ENCODE measurements around the gene IFITM5.
"Not testable (repeated sequence)": the region's sequence is repeated elsewhere in the genome, so short reads cannot be mapped to it uniquely, and the experiment has no call there.

The IFITM5 gene

DNA sequence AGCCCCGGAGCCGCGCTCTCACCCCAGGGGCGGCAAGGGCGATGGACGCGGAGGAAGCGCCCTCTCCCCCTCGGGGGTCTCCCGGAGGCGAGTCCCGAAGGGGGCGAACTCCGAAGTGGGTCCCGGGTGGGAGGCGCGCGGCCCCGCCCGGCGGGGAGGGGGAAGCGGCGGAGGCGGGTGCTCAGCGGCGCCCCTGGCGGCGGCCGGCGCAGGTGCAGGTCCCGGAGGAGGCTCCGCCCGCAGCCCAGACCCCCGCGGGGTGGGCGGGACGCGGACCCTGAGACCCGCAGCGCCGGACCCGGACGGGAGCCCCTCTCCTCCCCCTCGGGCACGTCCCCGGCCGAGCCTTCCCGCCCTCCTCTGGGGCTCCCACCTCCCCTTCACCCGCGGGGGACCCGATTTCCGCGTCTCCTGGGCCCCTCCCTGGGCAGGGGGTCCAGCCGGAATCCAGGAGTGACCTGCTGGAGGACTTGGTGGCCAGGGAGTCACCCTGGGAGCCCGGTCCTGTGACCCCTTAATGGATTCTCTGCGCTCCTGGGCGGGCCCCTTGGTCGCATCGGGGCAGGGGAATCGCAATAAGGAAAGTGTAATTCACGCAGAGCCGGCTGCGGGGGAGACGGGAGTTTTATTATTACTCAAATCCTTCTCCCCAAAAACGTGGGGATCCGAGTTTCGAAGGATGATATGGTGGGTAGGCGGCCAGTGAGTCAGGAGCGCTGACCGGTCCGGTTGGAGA is 11.9 kb upstream of the IFITM5 start:
- DNase-seq, result not testable (repeated sequence)

GRCh38 chr11:309979-310572 is 10.8 kb upstream of the IFITM5 start:
- DNase-seq, result not testable (repeated sequence)

DNA sequence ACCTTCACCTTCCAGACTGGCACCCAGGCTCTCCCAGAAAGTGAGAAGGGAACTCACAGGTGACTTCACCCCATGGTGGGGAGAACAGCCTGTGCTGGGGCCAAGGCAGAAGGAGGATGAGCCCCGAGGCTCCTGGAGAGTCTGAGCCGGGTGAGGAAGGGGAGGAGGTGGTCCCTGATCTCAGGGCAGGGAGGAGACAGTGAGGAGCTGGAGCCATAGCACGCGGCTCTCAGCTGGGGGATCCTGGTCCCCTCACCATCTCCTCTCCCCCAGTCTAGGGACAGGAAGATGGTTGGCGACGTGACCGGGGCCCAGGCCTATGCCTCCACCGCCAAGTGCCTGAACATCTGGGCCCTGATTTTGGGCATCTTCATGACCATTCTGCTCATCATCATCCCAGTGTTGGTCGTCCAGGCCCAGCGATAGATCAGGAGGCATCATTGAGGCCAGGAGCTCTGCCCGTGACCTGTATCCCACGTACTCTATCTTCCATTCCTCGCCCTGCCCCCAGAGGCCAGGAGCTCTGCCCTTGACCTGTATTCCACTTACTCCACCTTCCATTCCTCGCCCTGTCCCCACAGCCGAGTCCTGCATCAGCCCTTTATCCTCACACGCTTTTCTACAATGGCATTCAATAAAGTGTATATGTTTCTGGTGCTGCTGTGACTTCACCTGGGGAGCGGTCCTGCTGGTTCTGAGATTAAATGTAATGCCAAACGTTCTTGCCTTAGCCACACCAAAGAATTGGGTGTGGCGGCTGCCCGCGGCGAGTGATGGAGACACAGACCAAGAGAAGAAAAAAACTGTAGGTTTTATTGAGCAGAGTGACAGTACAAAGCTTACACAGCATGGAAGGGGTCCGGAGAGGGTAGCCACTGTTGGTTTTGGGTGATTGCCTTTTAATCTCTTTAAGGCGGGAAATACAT is 9.7 kb upstream of the IFITM5 start:
- DNase-seq, result not testable (repeated sequence)

DNA sequence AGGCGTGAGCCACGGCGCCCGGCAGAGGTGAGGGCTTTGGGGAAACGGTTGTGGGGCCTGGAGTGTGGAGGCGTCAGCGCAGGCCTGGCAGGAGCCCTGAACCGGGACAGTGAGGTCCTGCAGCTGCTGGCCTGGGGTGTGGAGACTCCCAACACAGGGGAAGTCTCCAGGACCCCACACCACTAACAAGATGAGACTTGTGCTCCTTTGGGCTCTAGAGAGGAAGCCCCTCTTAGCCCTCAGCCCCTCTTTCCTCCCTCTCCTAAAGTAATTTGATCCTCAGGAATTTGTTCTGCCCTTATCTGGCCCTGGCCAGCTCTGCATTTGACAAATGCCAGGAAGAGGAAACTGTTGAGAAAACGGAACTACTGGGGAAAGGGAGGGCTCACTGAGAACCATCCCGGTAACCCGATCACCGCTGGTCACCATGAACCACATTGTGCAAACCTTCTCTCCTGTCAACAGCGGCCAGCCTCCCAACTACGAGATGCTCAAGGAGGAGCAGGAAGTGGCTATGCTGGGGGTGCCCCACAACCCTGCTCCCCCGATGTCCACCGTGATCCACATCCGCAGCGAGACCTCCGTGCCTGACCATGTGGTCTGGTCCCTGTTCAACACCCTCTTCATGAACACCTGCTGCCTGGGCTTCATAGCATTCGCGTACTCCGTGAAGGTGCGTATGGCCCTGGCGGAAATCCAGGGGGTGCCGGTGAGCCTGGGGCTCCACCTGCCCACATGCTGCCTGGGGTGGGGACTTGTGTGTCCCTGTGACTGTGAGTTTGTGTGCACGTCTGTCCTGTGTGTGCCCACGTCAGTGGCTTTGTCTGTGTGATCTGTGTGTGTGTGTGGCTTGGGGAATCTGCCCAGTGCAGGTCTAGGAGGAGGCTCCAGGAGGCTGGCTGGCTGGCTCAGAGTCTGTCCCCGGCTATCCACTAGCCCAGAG is 8.7 kb upstream of the IFITM5 start, which contains the start of gene IFITM2:
Gene IFITM2 (plus strand): TSS at position 51 of the 943 bp plus-strand sequence. CDS start 377 bp downstream, at position 428.
- peak; percentile 34 for DNase-seq

DNA sequence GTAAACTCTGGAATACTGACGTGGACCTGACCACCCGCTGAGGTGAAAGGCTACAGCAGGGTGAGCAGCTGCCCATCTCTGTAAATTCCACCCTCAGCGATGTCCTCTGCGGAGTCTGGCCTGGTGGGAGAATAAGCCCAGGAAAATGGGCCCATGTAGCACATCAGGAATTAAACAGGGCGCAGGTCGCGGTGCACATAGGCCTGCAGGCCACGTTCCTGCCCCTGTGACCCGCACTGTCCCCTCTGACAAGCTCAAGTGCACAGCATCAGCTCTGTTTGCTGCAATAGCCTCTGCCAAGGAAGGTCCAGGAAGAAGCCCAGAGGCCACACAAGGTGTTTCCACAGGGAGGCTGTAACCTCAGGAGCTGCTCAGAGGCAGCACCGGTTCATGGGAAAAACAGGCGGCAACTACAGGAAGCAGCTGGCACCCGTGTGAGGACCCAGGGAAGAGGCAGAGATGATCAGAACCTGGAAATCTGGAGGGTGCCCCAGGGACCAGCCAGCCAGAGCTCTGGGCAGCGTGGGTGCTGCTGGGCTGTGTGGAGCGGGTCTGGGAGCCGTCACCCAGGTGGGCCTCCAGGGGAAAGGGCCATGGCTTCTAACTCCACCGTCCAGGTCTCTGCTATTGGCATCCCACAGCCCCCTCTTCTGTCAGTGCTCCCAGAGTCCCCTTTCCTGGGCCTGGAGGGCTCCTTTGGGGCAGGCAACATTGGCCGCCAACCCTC is 7.5 kb upstream of the IFITM5 start:
- no peak for DNase-seq

GRCh38 chr11:305844-306211 is 6.5 kb upstream of the IFITM5 start:
- no peak for DNase-seq

- peak; percentile 53 for DNase-seq
Observed at GRCh38 chr11:304915-305843, 5.9 kb upstream of the IFITM5 start.

- DNase-seq, result no peak
Observed at GRCh38 chr11:304061-304506, 4.8 kb upstream of the IFITM5 start.

DNA sequence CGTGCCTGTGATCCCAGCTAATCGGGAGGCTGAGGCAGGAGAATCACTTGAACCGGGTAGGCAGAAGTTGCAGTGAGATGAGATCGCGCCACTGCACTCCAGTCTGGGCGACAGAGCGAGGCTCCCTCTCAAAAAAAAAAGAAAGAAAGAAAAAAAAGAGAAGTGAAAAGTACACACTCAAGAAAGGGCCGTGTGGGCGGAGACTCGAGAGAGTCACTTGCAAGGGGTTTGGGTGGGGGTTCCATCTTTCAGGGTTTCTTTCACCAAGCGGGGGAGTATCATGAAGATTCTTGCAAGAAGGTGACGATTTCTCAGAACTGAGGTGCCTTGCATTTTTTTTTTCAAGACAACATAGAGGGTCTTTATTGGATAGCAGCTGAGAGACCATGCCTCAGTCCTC is 4.0 kb upstream of the IFITM5 start:
- DNase-seq, result no peak

- no peak for DNase-seq
Observed at GRCh38 chr11:299951-300735, 817 bp upstream of the IFITM5 start.

DNA sequence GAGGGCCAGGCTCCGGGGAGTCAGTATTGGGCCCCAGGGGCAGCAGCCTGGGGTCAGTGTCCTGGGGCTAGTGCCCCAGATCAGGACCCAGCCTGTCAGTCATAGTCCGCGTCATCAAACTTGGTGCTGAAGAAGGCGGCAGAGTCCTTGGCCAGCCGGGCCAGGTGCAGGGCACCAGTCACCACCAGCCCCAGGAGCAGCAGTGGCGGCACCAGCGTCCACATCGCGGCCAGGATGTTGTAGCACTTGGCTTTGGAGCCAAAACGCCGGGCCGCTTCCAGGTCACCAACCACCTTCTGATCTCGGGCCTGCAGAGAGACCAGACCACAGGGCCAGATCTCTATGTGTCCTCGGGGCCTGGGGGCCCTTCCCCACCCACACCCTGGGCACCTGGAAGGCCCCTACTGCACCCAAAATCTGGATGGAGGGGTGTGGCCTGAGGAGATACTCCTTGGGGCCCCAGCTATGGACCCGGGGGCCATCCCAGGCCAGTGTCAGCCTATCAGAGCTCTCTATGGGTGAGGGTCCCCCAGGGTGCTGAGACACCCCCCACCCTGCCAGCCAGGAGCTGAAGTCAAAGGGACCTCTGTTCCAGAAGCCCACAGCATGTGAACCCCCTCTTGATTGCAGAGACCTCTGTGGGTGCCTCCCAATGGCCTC is 790 bp downstream of the IFITM5 start:
- DNase-seq, result no peak

DNA sequence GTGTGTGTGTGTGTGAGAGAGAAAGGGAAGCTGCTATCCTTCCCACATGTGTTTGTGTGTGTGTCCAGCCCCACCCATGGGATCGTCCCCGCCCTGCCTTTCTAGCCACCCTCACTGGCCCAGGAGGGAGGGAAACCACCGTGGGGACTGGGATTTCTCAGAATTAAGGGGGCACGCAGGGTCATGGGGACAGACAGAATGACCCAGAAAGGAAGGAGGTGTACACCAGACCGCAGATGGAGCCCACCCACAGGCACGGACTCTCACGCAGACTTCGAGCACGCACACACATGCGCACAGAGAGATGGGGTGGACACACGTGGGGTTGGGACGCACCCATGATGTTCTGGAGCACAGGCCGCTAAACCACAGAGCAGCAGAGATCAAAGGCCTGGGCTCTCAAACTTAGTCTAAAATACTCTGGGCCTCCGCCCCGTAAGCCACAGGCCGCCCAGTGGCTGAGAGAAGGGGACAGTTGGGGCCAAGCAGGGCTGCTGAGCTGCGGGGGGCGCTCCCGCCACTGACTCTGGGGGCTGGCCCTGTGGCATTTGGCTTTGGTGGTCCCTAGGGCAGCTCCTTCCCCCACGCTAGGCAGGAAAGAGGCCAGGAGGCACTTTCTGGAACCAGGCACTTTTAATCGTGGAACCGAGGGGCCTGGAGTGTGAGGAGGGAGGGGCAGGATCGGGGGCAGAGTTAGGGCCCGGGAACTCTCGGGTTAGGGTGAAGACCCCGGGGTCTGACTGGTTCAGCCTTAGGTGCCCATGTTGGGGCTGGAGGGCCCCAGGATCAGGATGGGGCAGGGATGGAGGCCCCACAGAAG is 1.5 kb downstream of the IFITM5 start:
- DNase-seq, result no peak

- DNase-seq, result no peak
Observed at GRCh38 chr11:297051-297585, 2.2 kb downstream of the IFITM5 start.

GRCh38 chr11:296171-297050 is 2.9 kb downstream of the IFITM5 start:
- DNase-seq, result no peak

DNA sequence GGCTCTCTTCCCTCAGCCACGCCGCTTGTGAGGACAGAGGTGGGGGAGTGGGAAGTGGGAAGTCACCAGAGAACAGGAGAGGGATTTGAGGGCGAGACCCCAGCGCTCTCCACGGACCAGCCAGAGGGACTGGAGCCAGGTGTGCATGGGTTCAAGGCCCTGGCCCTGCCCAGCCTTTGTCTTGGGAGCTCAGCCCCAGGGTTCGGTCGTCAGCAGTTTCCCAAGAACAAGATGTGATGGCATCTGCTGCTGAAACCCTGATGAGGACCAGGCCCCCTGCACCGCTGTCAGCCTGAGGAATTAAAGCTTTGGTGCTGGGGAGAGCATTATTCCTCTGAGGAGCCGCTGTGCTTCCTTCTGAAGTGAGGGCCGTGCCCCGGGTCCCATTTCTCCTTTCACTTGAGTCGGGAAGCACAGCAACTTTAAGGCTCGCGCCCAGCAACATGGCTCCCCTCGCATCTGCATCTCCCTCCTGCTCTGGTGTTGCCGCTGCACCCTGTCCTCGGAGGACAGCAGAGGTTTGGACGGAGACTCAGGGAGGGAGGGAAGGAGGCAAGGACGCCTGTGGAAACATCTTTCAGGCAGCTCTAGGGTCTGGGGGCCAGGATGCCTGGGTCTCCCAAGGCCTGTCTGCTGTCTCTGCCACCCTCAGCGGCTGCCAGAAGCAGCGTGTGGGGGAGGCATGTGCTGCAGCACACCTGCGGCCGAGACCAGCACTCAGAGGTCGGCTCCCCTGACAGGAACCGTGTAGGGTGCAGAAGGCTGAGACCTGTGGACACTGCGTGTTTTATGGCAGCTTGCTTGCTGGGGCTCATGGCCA is 3.8 kb downstream of the IFITM5 start:
- DNase-seq, result no peak

DNA sequence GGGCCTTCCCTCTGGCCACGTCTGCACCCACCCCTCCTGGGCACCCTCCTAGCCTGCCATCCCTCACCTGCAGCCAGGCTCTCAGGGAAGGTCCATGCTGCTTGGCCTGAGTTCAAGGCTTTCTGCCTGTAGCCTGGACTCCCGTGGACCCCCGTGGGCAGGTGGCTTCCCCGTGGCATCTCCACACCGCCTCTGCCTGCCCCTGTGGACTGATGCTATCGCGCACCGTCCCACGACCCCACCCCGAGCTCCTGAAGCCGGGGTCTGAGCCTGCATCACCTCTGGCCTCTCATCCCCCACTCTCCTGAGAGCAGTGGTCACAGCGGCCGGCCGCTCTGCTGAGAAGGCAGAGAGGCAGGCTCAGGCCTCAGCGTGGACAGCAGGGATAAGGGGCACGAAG is 4.5 kb downstream of the IFITM5 start:
- DNase-seq, result no peak

Measured in KG1 (cell line).